Uterus (tissue), 4 donors: ENCODE results near the gene UBE2D2. TPM values are rescaled to one million over a fixed set of nuclear protein-coding genes. Genes with fewer than 3 reads are reported as not detected.

Experiments
- DNase-seq, 2 donors: peaks; one replicate each; pipeline ENCODE4 v3.0.0-alpha.2; 2019 to 2020
- H3K27ac ChIP-seq, 2 donors: fragments of 200-600 bp; sonication (generic); 1 replicate in 1 of 2; 2 replicates in 1 of 2; pipeline ENCODE4 v1.5.1; 2016 to 2018
- H3K27me3 ChIP-seq, 2 donors: fragments of 200-600 bp; sonication (generic); one replicate each; pipeline ENCODE4 v1.5.1; 2018 to 2019; ENCODE audit warnings: control low read depth in 1 of 2
- H3K36me3 ChIP-seq, 2 donors: fragments of 200-600 bp; sonication (generic); one replicate each; pipeline ENCODE4 v1.5.1; 2019; ENCODE audit warnings: control low read depth in 1 of 2
- H3K4me1 ChIP-seq, 2 donors: fragments of 200-600 bp; sonication (generic); one replicate each; pipeline ENCODE4 v1.5.1; 2018 to 2019; ENCODE audit warnings: control low read depth in 1 of 2
- H3K4me3 ChIP-seq, 2 donors: fragments of 200-600 bp; sonication (generic); 1 replicate in 1 of 2; 2 replicates in 1 of 2; pipeline ENCODE4 v1.5.1; 2018 to 2019; ENCODE audit warnings: mild to moderate bottlenecking in 1 of 2
- H3K9me3 ChIP-seq, 2 donors: fragments of 200-600 bp; sonication (generic); one replicate each; pipeline ENCODE4 v1.5.1; 2019; ENCODE audit warnings: control low read depth in 1 of 2
- POLR2A ChIP-seq, 2 donors: fragments of 450-650 bp; IDR thresholded peaks; one replicate each; pipeline ENCODE4 v1.6.1; 2016; ENCODE audit warnings: antibody characterized with exemption in 2 of 2, mild to moderate bottlenecking in 1 of 2, moderate library complexity in 1 of 2
- intact Hi-C: fragments of 100-400 bp; cut with DNase I; formaldehyde crosslinking; loops from one replicate; pipeline ENCODE4 v1.15.1; 2023; ENCODE audit warnings: low total_unique reads
- total RNA-seq, 4 donors: library from RNA; depleted of rRNA in 3 of 4; stranded (reverse); fragments of >200 nt in 3 of 4; gene quantifications; one replicate each; pipeline versions ENCODE4 v1.1.0 to v1.2.4, GENCODE V29; 2014 to 2023
- TF ChIP-seq, protein P1 (sequence below), 4 experiments: fragments of 200-600 bp in 2 of 4; fragments of 450-650 bp in 2 of 4; sonication (generic) in 2 of 4; IDR thresholded peaks; one replicate each; pipeline ENCODE4 v1.5.1; 2016 to 2019; ENCODE audit warnings: antibody characterized with exemption in 4 of 4, mild to moderate bottlenecking in 2 of 4, moderate library complexity in 1 of 4
- donor health status: DM: yes; HTN: yes; CAD: no.

UBE2D2 gene
- total RNA-seq, 4 donors from 2014 or later: 34.1 to 153 (median 76.3) TPM

GRCh38 chr5:139667001-139667729 is 106.0 kb downstream of the UBE2D2 start:
- intact Hi-C loops: no loop called here
- Histone ChIP-seq H3K27ac (peak overlapping the region; percentile 89 to 96), H3K4me3 (no peak overlapping the region)

GRCh38 chr5:139667730-139668063 is 106.6 kb downstream of the UBE2D2 start:
- Histone ChIP-seq H3K36me3 (no peaks in the 10 kb centered on the region), H3K27me3 (no peaks in the 10 kb centered on the region), H3K4me3 (peak overlapping the region; percentile 29 to 45), H3K27ac (peak overlapping the region; percentile 89 to 96), H3K9me3 (no peaks in the 10 kb centered on the region), H3K4me1 (peaks cover 0 to 40% of the 10 kb centered on the region in 2 donors)
- TF ChIP-seq POLR2A (IDR thresholded peaks at IDR 0.05): no peak
- DNase-seq: no peak
- intact Hi-C loops: no loop called here

More at GRCh38 chr5:139667001-139667729, 106.0 kb downstream of the UBE2D2 start:
- TF ChIP-seq, protein P1, sequence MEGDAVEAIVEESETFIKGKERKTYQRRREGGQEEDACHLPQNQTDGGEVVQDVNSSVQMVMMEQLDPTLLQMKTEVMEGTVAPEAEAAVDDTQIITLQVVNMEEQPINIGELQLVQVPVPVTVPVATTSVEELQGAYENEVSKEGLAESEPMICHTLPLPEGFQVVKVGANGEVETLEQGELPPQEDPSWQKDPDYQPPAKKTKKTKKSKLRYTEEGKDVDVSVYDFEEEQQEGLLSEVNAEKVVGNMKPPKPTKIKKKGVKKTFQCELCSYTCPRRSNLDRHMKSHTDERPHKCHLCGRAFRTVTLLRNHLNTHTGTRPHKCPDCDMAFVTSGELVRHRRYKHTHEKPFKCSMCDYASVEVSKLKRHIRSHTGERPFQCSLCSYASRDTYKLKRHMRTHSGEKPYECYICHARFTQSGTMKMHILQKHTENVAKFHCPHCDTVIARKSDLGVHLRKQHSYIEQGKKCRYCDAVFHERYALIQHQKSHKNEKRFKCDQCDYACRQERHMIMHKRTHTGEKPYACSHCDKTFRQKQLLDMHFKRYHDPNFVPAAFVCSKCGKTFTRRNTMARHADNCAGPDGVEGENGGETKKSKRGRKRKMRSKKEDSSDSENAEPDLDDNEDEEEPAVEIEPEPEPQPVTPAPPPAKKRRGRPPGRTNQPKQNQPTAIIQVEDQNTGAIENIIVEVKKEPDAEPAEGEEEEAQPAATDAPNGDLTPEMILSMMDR (IDR thresholded peaks at IDR 0.05): no peak
- TF ChIP-seq POLR2A (IDR thresholded peaks at IDR 0.05): no peak
- no peaks in the 10 kb centered on the region for H3K27me3 ChIP-seq
- H3K9me3 ChIP-seq: no peaks in the 10 kb centered on the region
- H3K36me3 ChIP-seq: no peaks in the 10 kb centered on the region
- DNase-seq: no peak
- H3K4me1 ChIP-seq: peaks cover 0 to 40% of the 10 kb centered on the region in 2 donors

GRCh38 chr5:139668064-139668880 is 107.1 kb downstream of the UBE2D2 start:
- peak overlapping the region; percentile 89 to 96 for H3K27ac ChIP-seq
- peak overlapping the region; percentile 29 to 45 for H3K4me3 ChIP-seq
- peak in 1 of 2 donors; percentile 41 for DNase-seq
- TF ChIP-seq POLR2A (IDR thresholded peaks at IDR 0.05): peak in 1 of 2 donors; percentile 39
- TF ChIP-seq, protein P1 (IDR thresholded peaks at IDR 0.05): no peak
- H3K4me1 ChIP-seq: peaks cover 0 to 40% of the 10 kb centered on the region in 2 donors
- H3K27me3 ChIP-seq: no peaks in the 10 kb centered on the region
- intact Hi-C loops: no loop called here
- no peaks in the 10 kb centered on the region for H3K36me3 ChIP-seq
- no peaks in the 10 kb centered on the region for H3K9me3 ChIP-seq

GRCh38 chr5:139668924-139669661 is 108.0 kb downstream of the UBE2D2 start:
- intact Hi-C loops: no loop called here
- TF ChIP-seq, protein P1 (IDR thresholded peaks at IDR 0.05): no peak
- no peak for TF ChIP-seq POLR2A (IDR thresholded peaks at IDR 0.05)
- H3K36me3 ChIP-seq: no peaks in the 10 kb centered on the region
- no peaks in the 10 kb centered on the region for H3K27me3 ChIP-seq
- no peak for DNase-seq
- H3K4me3 ChIP-seq: peak overlapping the region in 1 of 2 donors; percentile 29
- no peaks in the 10 kb centered on the region for H3K9me3 ChIP-seq
- H3K4me1 ChIP-seq: peaks cover 0 to 40% of the 10 kb centered on the region in 2 donors
- H3K27ac ChIP-seq: peak overlapping the region; percentile 89 to 96

GRCh38 chr5:139669662-139670368 is 108.7 kb downstream of the UBE2D2 start:
- DNase-seq: no peak
- TF ChIP-seq, protein P1 (IDR thresholded peaks at IDR 0.05): no peak
- no peak for TF ChIP-seq POLR2A (IDR thresholded peaks at IDR 0.05)
- Histone ChIP-seq H3K4me3 (no peak overlapping the region), H3K4me1 (peaks cover 0 to 40% of the 10 kb centered on the region in 2 donors), H3K27ac (peak overlapping the region; percentile 89 to 96), H3K36me3 (no peaks in the 10 kb centered on the region), H3K27me3 (no peaks in the 10 kb centered on the region), H3K9me3 (no peaks in the 10 kb centered on the region)
- intact Hi-C loops: no loop called here
